ENCODE results near the gene CD8B. TPM values are rescaled to one million over a fixed set of nuclear protein-coding genes. Genes with fewer than 3 reads are reported as not detected.

CD8B gene
- total and polyA plus RNA-seq, 2 experiments from 2014 or later = 0.31 to 0.63 TPM

GRCh38 chr2:86769838-86770237 lies 91.8 kb downstream of the CD8B start:
- Histone ChIP-seq H2AFZ (no peak overlapping the region), H3K9me2 (ENCODE audit: insufficient read depth) (no peaks in the 10 kb centered on the region), H3K4me1 (ENCODE audit: insufficient read depth) (no peaks in the 10 kb centered on the region), H3K27me3 (ENCODE audit: insufficient read depth) (no peaks in the 10 kb centered on the region), H3K4me2 (no peak overlapping the region), H3K27ac (ENCODE audit: low read depth) (no peak overlapping the region), H3F3A (replicated peaks; ENCODE audit: low read depth) (no peaks in the 10 kb centered on the region), H3K36me3 (ENCODE audit: insufficient read depth) (peaks cover 34% of the 10 kb centered on the region), H3K79me2 (replicated peaks; ENCODE audit: insufficient read depth) (peaks cover 4% of the 10 kb centered on the region; the same call in 1 of the 2 replicates), H3K4me3 (no peak overlapping the region), H4K20me1 (replicated peaks; ENCODE audit: insufficient read depth) (peaks cover 21% of the 10 kb centered on the region)
- Mint-ChIP-seq H3K9me3 (no peaks in the 10 kb centered on the region), H3K4me1 (peaks cover 21% of the 10 kb centered on the region; the same call in 2 of the 3 replicates), H3K4me3 (no peak overlapping the region), H3K27me3 (ENCODE audit: insufficient read depth, low read depth, poor library complexity) (peaks cover 2% of the 10 kb centered on the region), H3K36me3 (ENCODE audit: low read depth) (peaks cover 66% of the 10 kb centered on the region), H3K27ac (no peak overlapping the region)
- TF ChIP-seq ETS1 (IDR thresholded peaks at IDR 0.05) (no peak), JUNB (IDR thresholded peaks at IDR 0.05; ENCODE audit: unreplicated experiment) (no peak), ZNF114 (CRISPR knock-in tag; IDR thresholded peaks at IDR 0.05) (no peak), CTCF (conservative IDR thresholded peaks at IDR 0.05; ENCODE audit: low read depth in 2 of 2) (no peak), EZH2 (IDR thresholded peaks at IDR 0.05; ENCODE audit: low read depth, unreplicated experiment) (no peak), CREB1 (CRISPR knock-in tag; IDR thresholded peaks at IDR 0.05; ENCODE audit: low read depth) (no peak), STAT1 (IDR thresholded peaks at IDR 0.05; ENCODE audit: unreplicated experiment) (no peak), ZNF462 (CRISPR knock-in tag; IDR thresholded peaks at IDR 0.05) (no peak), ZNF331 (CRISPR knock-in tag; IDR thresholded peaks at IDR 0.05; ENCODE audit: low read depth) (no peak)
- DNase-seq (ENCODE audit: low spot score) (no peak), ATAC-seq (no peak)

All from GM23338 (cell line).